Right renal cortex interstitium (tissue), 3 donors: Measurements from ENCODE around the gene CNOT2. TPM values are rescaled to one million over a fixed set of nuclear protein-coding genes. Genes with fewer than 3 reads are reported as not detected.
"Not testable (repeated sequence)": the region's sequence is repeated elsewhere in the genome, so short reads cannot be mapped to it uniquely, and the experiment has no call there.

ENCODE experiments used
- DNase-seq, 3 donors: peaks; one replicate each; pipeline ENCODE4 v3.0.0-alpha.2; 2013; ENCODE audit warnings: low read depth in 3 of 3, low spot score in 2 of 3
- polyA plus RNA-seq, 3 donors: library from polyadenylated mRNA; unstranded; fragments of 120-200 nt; gene quantifications; one replicate each; pipeline ENCODE4 v1.2.1, GENCODE V29; 2013; ENCODE audit not compliant: insufficient read length in 3 of 3

The CNOT2 gene
- polyA plus RNA-seq, 3 donors, result 133 to 155 (median 148) TPM

- DNase-seq, result no peak
Observed at GRCh38 chr12:70359458-70360197, 116.4 kb downstream of the CNOT2 start.

GRCh38 chr12:70360218-70360617, 117.0 kb downstream of the CNOT2 start:
- no peak for DNase-seq

GRCh38 chr12:70364695-70365397, 121.6 kb downstream of the CNOT2 start:
- peak in 1 of 3 donors; percentile 3 for DNase-seq

- DNase-seq, result peak in 1 of 3 donors; percentile 4
Observed at GRCh38 chr12:70365398-70365647, 122.1 kb downstream of the CNOT2 start.

GRCh38 chr12:70365648-70366518, 122.7 kb downstream of the CNOT2 start, which contains the start of gene KCNMB4:
TSS of gene KCNMB4 (plus strand) at chr12:70366290. CDS start at chr12:70366735, 445 bp downstream.
- DNase-seq, result peak in 1 of 3 donors; percentile 52

GRCh38 chr12:70366581-70367257, 123.5 kb downstream of the CNOT2 start:
- DNase-seq, result no peak

GRCh38 chr12:70367258-70368141, 124.3 kb downstream of the CNOT2 start:
- DNase-seq, result peak in 1 of 3 donors; percentile 36

GRCh38 chr12:70372881-70373280, 129.6 kb downstream of the CNOT2 start:
- DNase-seq, result no peak

GRCh38 chr12:70379846-70380245, 136.6 kb downstream of the CNOT2 start:
- no peak for DNase-seq

- no peak for DNase-seq
Observed at GRCh38 chr12:70383484-70383883, 140.3 kb downstream of the CNOT2 start.

- DNase-seq, result no peak
Observed at GRCh38 chr12:70383886-70384285, 140.7 kb downstream of the CNOT2 start.

GRCh38 chr12:70386771-70387170, 143.5 kb downstream of the CNOT2 start:
- DNase-seq, result no peak

GRCh38 chr12:70389678-70390077, 146.4 kb downstream of the CNOT2 start:
- DNase-seq, result no peak

- DNase-seq, result not testable (repeated sequence)
Observed at GRCh38 chr12:70392631-70393030, 149.4 kb downstream of the CNOT2 start.

- no peak for DNase-seq
Observed at GRCh38 chr12:70393787-70394499, 150.7 kb downstream of the CNOT2 start.

- no peak for DNase-seq
Observed at GRCh38 chr12:70398002-70398401, 154.8 kb downstream of the CNOT2 start.

GRCh38 chr12:70398862-70399261, 155.6 kb downstream of the CNOT2 start:
- no peak for DNase-seq

GRCh38 chr12:70399311-70399710, 156.1 kb downstream of the CNOT2 start:
- no peak for DNase-seq

- DNase-seq, result no peak
Observed at GRCh38 chr12:70400124-70400523, 156.9 kb downstream of the CNOT2 start.
